Glutamatergic neuron (in vitro differentiated cells): ENCODE measurements around the gene CPXM2. TPM values are rescaled to one million over a fixed set of nuclear protein-coding genes. Genes with fewer than 3 reads are reported as not detected.
"Not testable (repeated sequence)": the region's sequence is repeated elsewhere in the genome, so short reads cannot be mapped to it uniquely, and the experiment has no call there.

Experiments
- DNase-seq: peaks from one replicate; pipeline ENCODE4 v3.0.0; 2022
- H3K27ac Mint-ChIP-seq: one replicate; pipeline ENCODE4 v1.8.0; 2020; ENCODE audit warnings: mild to moderate bottlenecking, mixed read lengths, inconsistent platforms; ENCODE audit not compliant: unreplicated experiment
- H3K27me3 Mint-ChIP-seq: one replicate; pipeline ENCODE4 v1.8.0; 2020; ENCODE audit warnings: mild to moderate bottlenecking, moderate library complexity, mixed read lengths, inconsistent platforms; ENCODE audit not compliant: unreplicated experiment
- H3K36me3 Mint-ChIP-seq: one replicate; pipeline ENCODE4 v1.8.0; 2020; ENCODE audit warnings: mild to moderate bottlenecking, mixed read lengths, inconsistent platforms; ENCODE audit not compliant: unreplicated experiment
- H3K4me1 Mint-ChIP-seq: one replicate; pipeline ENCODE4 v1.8.0; 2020; ENCODE audit warnings: mild to moderate bottlenecking, low read depth, mixed read lengths, inconsistent platforms; ENCODE audit not compliant: unreplicated experiment
- H3K4me3 Mint-ChIP-seq: one replicate; pipeline ENCODE4 v1.8.0; 2020; ENCODE audit warnings: mild to moderate bottlenecking, mixed read lengths, inconsistent platforms; ENCODE audit not compliant: unreplicated experiment
- H3K9me3 Mint-ChIP-seq: one replicate; pipeline ENCODE4 v1.8.0; 2020; ENCODE audit warnings: mild to moderate bottlenecking, moderate library complexity, mixed read lengths, inconsistent platforms; ENCODE audit not compliant: unreplicated experiment
- CTCF ChIP-seq: fragments of 200-600 bp; sonication (generic); IDR thresholded peaks from one replicate; pipeline ENCODE4 v1.5.0; 2021; ENCODE audit not compliant: partially characterized antibody, unreplicated experiment
- total RNA-seq: library from RNA; stranded (reverse); fragmentation: NEBNext Ultra II Directional; extraction: Animal tissue kit (Norgen Biotek cat#: 25700); gene quantifications from one replicate; pipeline ENCODE4 v1.2.1, GENCODE V29; 2021; ENCODE audit not compliant: unreplicated experiment

Gene CPXM2
- total RNA-seq, 1 donor from 2014 or later: not detected

GRCh38 chr10:123743441-123744223 is 148.0 kb downstream of the CPXM2 start:
- no peak for DNase-seq
- peaks cover 3% of the 10 kb centered on the region for H3K9me3 Mint-ChIP-seq
- TF ChIP-seq CTCF: no peak
- no peak overlapping the region for H3K4me3 Mint-ChIP-seq
- H3K36me3 Mint-ChIP-seq: no peaks in the 10 kb centered on the region
- H3K27ac Mint-ChIP-seq: no peak overlapping the region
- no peaks in the 10 kb centered on the region for H3K27me3 Mint-ChIP-seq
- H3K4me1 Mint-ChIP-seq: peaks cover 9% of the 10 kb centered on the region

- Mint-ChIP-seq H3K36me3 (no peaks in the 10 kb centered on the region), H3K27me3 (no peaks in the 10 kb centered on the region), H3K9me3 (peaks cover 3% of the 10 kb centered on the region), H3K4me1 (peaks cover 9% of the 10 kb centered on the region), H3K4me3 (no peak overlapping the region), H3K27ac (no peak overlapping the region)
- TF ChIP-seq CTCF: no peak
- DNase-seq: no peak
Observed at GRCh38 chr10:123742751-123743440, 148.7 kb downstream of the CPXM2 start.

- TF ChIP-seq CTCF: no peak
- Mint-ChIP-seq H3K36me3 (no peaks in the 10 kb centered on the region), H3K27me3 (no peaks in the 10 kb centered on the region), H3K4me3 (no peak overlapping the region), H3K27ac (no peak overlapping the region), H3K4me1 (peaks cover 8% of the 10 kb centered on the region), H3K9me3 (peaks cover 3% of the 10 kb centered on the region)
- DNase-seq: no peak
Observed at GRCh38 chr10:123741711-123742110, 149.9 kb downstream of the CPXM2 start.

- Mint-ChIP-seq H3K4me3 (no peak overlapping the region), H3K36me3 (no peaks in the 10 kb centered on the region), H3K4me1 (peaks cover 4% of the 10 kb centered on the region), H3K27ac (no peak overlapping the region), H3K9me3 (peaks cover 3% of the 10 kb centered on the region), H3K27me3 (no peaks in the 10 kb centered on the region)
- no peak for DNase-seq
- no peak for TF ChIP-seq CTCF
Observed at GRCh38 chr10:123741146-123741545, 150.5 kb downstream of the CPXM2 start.

- H3K27me3 Mint-ChIP-seq, H3K9me3 Mint-ChIP-seq: not testable (repeated sequence)
Observed at GRCh38 chr10:123736917-123737316, 154.7 kb downstream of the CPXM2 start.

More at GRCh38 chr10:123736917-123737316, 154.7 kb downstream of the CPXM2 start:
- not testable (repeated sequence) for DNase-seq, H3K36me3 Mint-ChIP-seq, H3K27ac Mint-ChIP-seq, H3K4me3 Mint-ChIP-seq, H3K4me1 Mint-ChIP-seq
